ENCODE measurements around the gene BRI3.

BRI3 gene

DNA sequence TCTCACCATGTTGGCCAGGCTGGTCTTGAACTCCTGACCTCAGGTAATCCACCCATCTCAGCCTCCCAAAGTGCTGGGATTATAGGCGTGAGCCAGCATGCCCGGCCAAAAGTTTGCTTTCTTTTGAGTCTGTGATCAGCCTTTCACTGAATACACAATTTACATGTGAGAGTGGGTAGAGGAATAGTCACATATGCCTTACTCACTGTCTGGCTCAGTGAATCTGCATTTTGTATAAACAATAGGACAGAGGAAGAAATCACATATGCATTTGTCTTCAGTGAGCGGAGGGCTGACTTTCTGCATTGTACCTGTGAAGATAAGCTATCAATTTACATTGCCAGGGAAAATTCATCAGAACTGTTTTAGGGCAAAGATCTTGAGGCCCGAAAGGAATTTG, 27.0 kb upstream of the BRI3 start:
- DNase-seq = no peak

DNA sequence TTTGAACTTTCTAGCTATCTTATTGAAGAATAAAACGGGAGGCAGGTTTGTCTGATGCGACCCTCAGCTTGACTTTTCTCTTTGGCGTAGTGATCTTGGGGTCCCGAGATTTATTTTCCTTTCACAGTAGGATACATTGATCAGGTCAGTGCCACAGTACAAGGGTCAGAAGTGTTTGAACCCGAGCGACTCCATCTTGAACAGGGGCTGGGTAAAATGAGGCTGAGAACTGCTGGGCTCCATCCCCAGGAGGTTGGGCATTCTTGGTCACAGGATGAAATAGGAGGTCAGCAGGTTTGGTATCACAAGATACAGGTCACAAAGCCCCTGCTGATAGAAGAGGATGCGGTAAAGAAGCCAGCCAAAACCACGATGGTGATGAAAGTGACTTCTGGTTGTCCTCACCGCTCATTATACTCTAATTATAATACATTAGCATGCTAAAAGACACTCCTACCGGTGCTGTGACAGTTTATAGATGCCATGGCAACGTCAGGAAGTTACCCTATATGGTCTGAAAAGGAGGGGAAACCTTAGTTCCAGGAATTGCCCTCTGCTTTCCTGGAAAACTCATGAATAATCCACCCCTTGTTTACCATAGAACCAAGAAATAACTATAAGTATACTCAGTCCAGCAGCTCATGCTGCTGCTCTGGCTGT, 26.4 kb upstream of the BRI3 start:
- DNase-seq = no peak

DNA sequence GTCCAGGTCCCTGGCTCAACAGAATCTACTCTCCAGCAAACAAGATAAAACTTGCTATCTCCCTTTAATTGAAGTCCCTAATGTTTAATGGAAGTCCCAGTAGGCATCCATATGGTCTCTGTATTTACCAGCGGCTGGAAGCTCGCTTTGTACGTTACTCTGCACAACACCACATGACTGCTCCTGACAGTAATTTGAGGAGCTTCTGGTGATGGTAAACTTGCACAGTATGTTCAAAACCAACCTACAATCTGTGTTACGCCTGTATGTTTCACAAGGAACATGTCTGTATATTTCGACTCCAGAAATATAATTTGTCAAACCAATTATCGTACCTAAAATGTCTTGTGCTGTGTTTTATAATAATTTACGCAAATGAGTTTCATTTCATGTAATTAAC, 25.1 kb upstream of the BRI3 start:
- no peak for DNase-seq

- no peak for DNase-seq
Observed at GRCh38 chr7:98257701-98258100, 23.8 kb upstream of the BRI3 start.

GRCh38 chr7:98265841-98266271, 15.6 kb upstream of the BRI3 start:
- DNase-seq = no peak

DNA sequence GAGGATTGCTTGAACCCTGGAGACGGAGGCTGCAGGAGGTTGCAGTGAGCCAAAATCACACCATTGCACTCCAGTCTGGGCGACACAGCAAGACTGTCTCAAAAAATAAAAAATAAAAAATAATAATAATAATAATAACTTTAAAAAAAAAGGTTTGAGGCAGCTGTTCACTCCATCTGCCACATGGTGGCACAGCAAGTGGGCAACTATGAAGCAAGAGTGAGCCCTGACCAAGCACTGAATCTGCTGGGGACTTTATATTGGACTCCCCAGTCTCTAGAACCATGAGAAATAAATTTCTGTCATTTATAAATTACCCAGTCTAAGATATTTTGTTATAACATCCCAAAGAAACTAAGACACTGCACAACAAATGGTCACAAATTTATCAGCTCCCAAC, 14.6 kb upstream of the BRI3 start:
- no peak for DNase-seq

- DNase-seq = no peak
Observed at GRCh38 chr7:98267303-98267702, 14.2 kb upstream of the BRI3 start.

- no peak for DNase-seq
Observed at GRCh38 chr7:98276241-98276761, 5.2 kb upstream of the BRI3 start.

GRCh38 chr7:98278408-98278807, 3.1 kb upstream of the BRI3 start:
- DNase-seq = no peak

DNA sequence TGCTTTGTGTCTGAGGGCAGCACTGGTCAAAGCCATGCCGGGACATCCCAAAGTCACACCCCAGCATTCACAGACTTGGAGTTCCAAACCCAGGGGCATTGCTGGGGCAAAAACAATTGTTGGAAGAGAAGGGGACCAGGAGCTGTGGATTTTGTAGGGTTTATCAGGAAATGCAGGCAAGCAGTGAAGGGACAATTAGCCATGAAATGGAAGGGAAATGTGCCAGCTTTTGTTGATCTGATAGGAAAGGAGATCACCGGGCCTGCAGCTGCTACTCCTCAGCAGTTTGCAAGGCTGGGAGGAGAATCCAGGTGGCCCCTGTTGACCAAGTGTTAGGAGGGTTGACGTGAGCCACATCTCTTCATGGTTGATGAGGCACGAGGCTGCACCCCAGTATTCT, 2.5 kb upstream of the BRI3 start:
- no peak for DNase-seq

GRCh38 chr7:98280296-98280695, 1.2 kb upstream of the BRI3 start:
- no peak for DNase-seq

DNA sequence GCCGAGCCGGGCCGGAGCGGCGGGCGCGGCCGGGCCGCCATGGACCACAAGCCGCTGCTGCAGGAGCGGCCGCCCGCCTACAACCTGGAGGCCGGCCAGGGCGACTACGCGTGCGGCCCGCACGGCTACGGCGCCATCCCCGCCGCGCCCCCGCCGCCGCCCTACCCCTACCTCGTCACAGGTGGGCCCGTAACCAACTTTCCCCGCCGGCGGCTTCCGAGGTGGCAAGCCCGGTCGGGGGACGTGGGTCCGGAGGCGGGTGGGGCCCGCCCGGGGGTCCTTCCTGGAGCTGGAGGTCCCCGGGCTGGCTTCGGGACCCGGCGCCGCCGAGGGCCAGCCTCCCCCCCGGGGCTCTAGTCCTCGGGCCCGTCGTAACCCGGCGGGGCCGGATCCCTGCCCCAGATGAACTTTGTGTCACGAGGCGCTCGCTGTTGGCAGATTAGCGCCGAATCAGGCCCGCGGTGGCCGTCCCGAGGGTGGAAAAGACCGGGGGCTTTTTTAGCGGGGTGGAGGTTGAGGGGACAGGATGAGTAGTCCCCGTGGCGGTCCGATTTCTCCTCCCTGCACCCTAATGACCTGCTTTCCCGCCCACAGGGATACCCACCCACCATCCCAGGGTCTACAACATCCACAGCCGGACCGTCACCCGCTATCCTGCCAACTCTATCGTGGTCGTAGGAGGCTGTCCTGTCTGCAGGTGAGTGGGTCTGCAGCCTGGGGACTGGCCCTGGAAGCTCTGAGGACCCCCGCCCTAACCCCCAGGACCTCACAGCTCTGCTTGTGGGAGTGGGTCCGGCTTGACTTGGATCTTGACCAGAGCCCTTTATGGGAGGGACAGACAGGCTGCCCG, 496 bp downstream of the BRI3 start:
- DNase-seq = peak; percentile 52

GRCh38 chr7:98282703-98283102, 1.2 kb downstream of the BRI3 start:
- DNase-seq = no peak

DNA sequence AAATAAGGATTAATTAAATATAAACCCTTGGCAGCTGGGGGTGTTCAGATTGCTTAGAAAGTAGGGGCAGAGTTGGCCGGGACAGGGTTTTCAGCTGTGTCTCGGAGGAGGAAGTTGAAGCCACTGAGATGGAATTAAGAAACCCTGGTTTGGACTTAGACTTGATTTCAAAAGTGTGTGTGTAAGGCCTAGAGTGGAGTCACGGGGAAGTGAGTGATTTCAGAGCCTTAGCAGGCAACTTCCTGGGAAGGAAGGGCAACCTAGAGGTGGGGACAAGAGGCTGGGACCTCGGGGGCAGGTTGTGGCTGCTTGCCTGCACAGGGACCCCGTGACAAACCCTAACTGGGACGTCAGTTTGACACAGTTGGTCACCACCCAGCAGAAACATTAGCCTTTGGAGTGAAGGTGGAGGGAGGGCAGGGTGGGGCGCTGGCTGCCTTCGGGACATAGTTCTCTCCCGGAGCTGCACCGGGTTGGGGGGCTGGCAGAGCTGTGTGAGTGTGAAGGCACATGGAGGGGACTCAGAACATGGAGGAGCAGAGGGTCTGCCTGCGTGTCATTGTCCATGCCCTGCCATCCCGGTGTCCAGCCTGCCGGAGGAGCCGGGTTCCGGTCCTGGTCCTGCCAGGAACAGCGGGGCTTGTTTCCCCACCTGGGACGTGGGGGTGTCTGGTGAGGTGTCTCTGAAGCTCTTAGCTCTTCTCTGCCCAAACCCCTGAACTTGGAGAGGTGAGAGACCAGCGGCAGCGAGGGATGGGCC, 1.8 kb downstream of the BRI3 start:
- no peak for DNase-seq

GRCh38 chr7:98283887-98284222, 2.4 kb downstream of the BRI3 start:
- no peak for DNase-seq

DNA sequence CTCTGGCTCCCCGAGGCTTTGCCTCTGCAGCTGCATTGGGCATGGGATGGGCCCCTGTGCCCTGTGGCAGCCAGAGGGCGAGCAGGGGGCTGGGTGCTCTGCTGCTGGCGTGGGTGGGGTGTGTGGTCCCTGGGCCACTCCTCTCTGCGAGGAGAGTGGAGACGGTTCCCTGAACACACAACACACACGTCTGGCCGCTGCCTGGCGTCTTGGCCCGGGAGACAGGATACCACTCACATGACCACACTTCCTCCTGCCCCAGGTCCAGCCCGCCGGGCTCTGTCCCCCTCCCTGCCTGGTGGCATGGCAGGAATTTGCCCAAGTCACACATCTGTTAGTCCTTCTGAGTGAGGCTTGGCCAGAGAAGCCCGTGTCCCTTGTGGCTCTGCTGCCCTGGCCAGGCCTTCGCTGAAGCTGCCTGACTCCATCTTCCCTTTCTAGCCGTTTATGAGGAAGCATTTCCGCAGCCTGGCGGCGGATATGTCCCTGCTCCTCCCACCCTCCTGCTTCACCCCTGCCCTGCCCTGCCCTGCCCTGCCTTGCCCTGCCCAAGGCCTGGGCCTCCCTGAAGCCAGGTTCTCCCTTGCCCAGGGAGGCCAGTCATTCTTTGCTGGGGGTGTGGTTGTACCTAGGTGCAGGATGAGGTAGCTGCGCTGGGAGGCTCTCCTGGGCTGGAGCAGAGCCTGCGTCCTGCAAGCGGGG, 3.0 kb downstream of the BRI3 start:
- no peak for DNase-seq

DNA sequence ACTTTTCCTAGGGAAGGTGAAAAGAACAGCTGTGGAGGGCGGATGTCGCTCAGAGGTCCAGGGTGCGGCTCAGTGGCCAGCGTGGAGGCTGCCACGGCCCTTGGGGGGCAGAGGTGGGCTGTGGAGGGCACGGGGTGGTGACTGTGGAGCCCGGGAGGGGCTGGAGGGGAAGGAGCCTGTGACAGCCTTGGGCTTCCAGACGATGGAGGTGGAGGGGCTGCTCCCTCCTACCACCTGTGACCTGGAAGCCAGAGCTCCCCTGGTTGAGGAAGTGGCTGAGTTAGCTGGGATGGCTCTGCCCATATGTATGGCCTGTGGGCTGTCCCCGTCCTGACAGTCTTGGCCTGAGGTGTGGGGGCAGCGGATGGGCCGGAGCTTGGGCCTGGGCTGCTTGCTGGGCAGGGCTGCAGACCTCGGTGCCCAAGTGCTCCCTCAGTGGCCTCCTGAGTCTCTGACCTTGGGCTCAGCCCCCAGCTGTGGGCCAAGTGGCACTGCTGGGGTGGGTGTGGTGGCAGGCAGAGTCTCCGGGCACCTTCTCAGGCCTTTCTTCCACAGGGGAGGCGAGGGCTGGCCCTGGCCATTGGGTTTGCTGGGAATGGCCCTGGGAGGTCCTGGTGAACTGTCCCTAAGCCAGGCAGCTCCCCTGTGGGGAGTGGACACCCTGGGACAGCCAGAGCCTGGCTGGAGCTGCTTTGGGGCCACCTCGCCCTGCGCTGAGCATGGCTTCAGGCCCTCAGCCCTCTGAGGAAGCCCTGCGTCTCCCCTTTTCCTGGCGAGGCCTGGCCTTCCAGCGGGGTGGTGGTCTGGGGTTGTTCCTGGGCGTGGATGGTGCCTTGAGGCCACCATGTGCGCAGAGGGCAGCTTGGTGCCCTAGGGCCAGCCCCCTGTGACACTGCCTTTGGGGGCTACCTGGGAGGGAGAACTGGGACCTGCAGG, 3.9 kb downstream of the BRI3 start:
- DNase-seq = no peak

DNA sequence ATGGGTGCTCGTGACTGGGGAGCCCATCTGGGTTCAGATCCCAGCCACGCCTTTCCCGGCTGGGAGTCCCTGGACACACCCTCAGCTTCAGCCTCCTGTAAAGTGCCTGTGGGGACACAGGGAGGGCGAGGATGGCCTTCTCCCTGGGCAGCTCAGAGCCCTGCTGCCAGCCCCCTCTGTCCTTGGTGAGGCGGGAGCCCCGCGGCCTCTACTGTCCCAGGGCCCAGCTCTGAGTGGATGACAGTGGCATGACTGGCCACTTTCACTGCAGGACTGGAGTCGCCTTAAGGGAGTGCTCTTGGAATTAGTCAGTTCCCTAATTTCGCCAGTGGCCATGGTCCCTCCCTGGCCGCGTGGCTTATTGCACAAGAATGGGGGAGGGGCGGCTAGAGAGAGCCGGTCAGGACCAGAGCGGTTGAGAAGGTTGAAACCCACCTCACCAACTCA, 4.6 kb downstream of the BRI3 start:
- DNase-seq = no peak

DNA sequence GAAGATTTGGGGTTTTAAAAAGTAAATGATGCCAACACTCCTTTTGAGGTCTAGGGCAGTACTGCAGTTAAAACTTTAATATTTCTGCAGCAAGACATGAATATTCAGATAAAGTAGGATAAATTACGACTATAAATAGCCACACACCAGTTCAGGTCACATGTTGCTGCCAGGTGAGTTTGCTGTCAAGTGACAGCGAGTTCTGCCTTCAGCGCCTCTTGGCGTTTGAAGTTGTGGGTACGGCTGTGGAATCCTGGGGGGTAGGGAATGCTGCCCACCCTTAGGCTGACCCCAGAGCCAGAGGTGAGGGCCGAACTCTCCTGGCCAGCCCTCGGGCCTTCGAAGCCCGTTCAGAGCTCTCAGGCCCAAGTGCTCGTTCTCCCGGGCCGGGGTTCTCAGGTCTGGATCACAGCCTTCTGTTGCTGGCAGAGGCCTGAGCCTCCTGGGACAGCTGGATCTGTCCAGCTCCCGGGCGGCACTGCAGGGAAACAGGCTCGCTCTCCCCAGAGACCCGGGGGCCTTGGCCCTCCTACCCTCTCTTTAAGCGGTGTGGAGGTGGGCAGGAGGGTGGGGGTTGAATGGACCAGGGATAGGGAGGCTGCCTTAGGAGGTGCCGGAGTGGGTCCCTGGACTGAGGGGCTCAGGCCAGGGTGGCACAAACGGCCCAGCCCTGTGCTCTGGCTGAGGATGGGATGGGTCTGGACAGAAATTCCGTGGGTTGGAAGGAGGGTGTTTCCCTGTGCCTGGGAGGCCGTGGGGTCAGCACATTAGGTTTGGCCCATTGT, 5.4 kb downstream of the BRI3 start:
- DNase-seq = no peak

GRCh38 chr7:98287486-98287959, 6.0 kb downstream of the BRI3 start:
- DNase-seq = no peak
